IMR-90 (cell line): Measurements from ENCODE around the gene ORMDL3. TPM values are rescaled to one million over a fixed set of nuclear protein-coding genes. Genes with fewer than 3 reads are reported as not detected.

ENCODE experiments used
- ATAC-seq: fragments of 200-7000 bp; cut with Tn5 transposase; 2 replicates; pipeline ENCODE4 v1.9.1; 2020; ENCODE audit warnings: low read depth, mild to moderate bottlenecking, moderate library complexity
- BruUV-seq: library from RNA; stranded (reverse); fragments of 400-500 nt; replicated peaks from 2 replicates; lab custom pipeline; 2021; lab: Mats Ljungman, UMichigan
- CTCF ChIA-PET: fragments of 300-600 bp; formaldehyde crosslinking; extraction: SDS; loops from one replicate; lab custom pipeline; 2021; ENCODE audit warnings: antibody characterized with exemption; lab: Yijun Ruan, JAX
- POLR2A ChIA-PET: fragments of 300-600 bp; sonication (Branson Sonifier 250); formaldehyde crosslinking; loops from one replicate; lab custom pipeline; 2022; ENCODE audit warnings: antibody characterized with exemption; ENCODE audit not compliant: unreplicated experiment; lab: Charles Lee
- DNase-seq: peaks from one replicate; pipeline ENCODE4 v3.0.0; 2013
- H2AFZ ChIP-seq: replicated peaks from 2 replicates; pipeline ENCODE3; 2013; ENCODE audit warnings: low read length, mild to moderate bottlenecking; ENCODE audit not compliant: poor library complexity
- H2AK5ac ChIP-seq: 2 replicates; pipeline ENCODE4 v1.6.1; 2013; ENCODE audit warnings: low read depth, low read length, inconsistent platforms
- H2AK9ac ChIP-seq: replicated peaks from 2 replicates; pipeline ENCODE3; 2013; ENCODE audit warnings: mild to moderate bottlenecking, low read depth, low read length, moderate library complexity; ENCODE audit not compliant: poor library complexity
- H2BK120ac ChIP-seq: 2 replicates; pipeline ENCODE4 v1.6.1; 2013; ENCODE audit warnings: low read depth, low read length, inconsistent platforms
- H2BK15ac ChIP-seq: 3 replicates; pipeline ENCODE4 v1.6.1; 2013; ENCODE audit warnings: low read depth, low read length, inconsistent platforms
- H2BK20ac ChIP-seq: 2 replicates; pipeline ENCODE4 v1.6.1; 2013; ENCODE audit warnings: low read depth, mild to moderate bottlenecking, inconsistent platforms, low read length, moderate library complexity
- H2BK5ac ChIP-seq: 2 replicates; pipeline ENCODE4 v1.6.1; 2013; ENCODE audit warnings: mild to moderate bottlenecking, low read depth, low read length, inconsistent platforms; ENCODE audit not compliant: poor library complexity, severe bottlenecking
- H3K14ac ChIP-seq: replicated peaks from 2 replicates; pipeline ENCODE4 v1.6.1; 2013; ENCODE audit warnings: low read depth, low read length, inconsistent platforms
- H3K18ac ChIP-seq: 2 replicates; pipeline ENCODE4 v1.6.1; 2013; ENCODE audit warnings: low read depth, low read length, control low read depth
- H3K23ac ChIP-seq: 2 replicates; pipeline ENCODE4 v1.6.1; 2013; ENCODE audit warnings: low read depth, low read length, inconsistent platforms
- H3K27ac ChIP-seq: 2 replicates; pipeline ENCODE4 v1.5.1; 2013; ENCODE audit warnings: mild to moderate bottlenecking, control low read depth, low read length; ENCODE audit not compliant: insufficient read depth
- H3K27me3 ChIP-seq: 2 replicates; pipeline ENCODE4 v1.6.1; 2013; ENCODE audit warnings: low read length; ENCODE audit not compliant: control insufficient read depth, insufficient read depth
- H3K36me3 ChIP-seq: 2 replicates; pipeline ENCODE4 v1.6.1; 2013; ENCODE audit warnings: low read length, mixed read lengths; ENCODE audit not compliant: control insufficient read depth, insufficient read depth
- H3K4ac ChIP-seq: 2 replicates; pipeline ENCODE4 v1.6.1; 2013; ENCODE audit warnings: low read depth, low read length, inconsistent platforms
- H3K4me1 ChIP-seq: 2 replicates; pipeline ENCODE4 v1.6.1; 2013; ENCODE audit warnings: low read length, mixed read lengths; ENCODE audit not compliant: control insufficient read depth, insufficient read depth
- H3K4me2 ChIP-seq: 2 replicates; pipeline ENCODE4 v1.6.1; 2013; ENCODE audit warnings: low read depth, mild to moderate bottlenecking, control low read depth, low read length, moderate library complexity
- H3K4me3 ChIP-seq: 2 replicates; pipeline ENCODE4 v1.5.1; 2013; ENCODE audit warnings: low read depth, mild to moderate bottlenecking, control low read depth, low read length, moderate library complexity; ENCODE audit not compliant: insufficient read depth
- H3K56ac ChIP-seq: 2 replicates; pipeline ENCODE4 v1.6.1; 2013; ENCODE audit warnings: low read length, inconsistent platforms; ENCODE audit not compliant: insufficient read depth; ENCODE audit errors: extremely low read depth
- H3K79me1 ChIP-seq, 2 experiments: 2 replicates each; pipeline ENCODE4 v1.6.1; 2013; ENCODE audit warnings: low read length in 2 of 2, inconsistent platforms in 1 of 2, low read depth in 1 of 2
- H3K9ac ChIP-seq: 2 replicates; pipeline ENCODE4 v1.6.1; 2013; ENCODE audit warnings: low read depth, low read length, control low read depth
- H3K9me1 ChIP-seq: 2 replicates; pipeline ENCODE4 v1.6.1; 2013; ENCODE audit warnings: low read length, inconsistent platforms; ENCODE audit not compliant: insufficient read depth
- H3K9me3 ChIP-seq: 2 replicates; pipeline ENCODE4 v1.6.1; 2013; ENCODE audit warnings: low read length; ENCODE audit not compliant: control insufficient read depth, insufficient read depth
- H4K20me1 ChIP-seq: 2 replicates; pipeline ENCODE4 v1.6.1; 2013; ENCODE audit warnings: low read length, inconsistent platforms; ENCODE audit not compliant: insufficient read depth
- H4K5ac ChIP-seq: 2 replicates; pipeline ENCODE4 v1.6.1; 2013; ENCODE audit warnings: mild to moderate bottlenecking, low read depth, low read length, control low read depth
- H4K8ac ChIP-seq, 2 experiments: 2 replicates each; pipeline ENCODE4 v1.6.1; 2013; ENCODE audit warnings: low read depth in 2 of 2, low read length in 2 of 2, control low read depth in 1 of 2, inconsistent platforms in 1 of 2
- H4K91ac ChIP-seq: 2 replicates; pipeline ENCODE4 v1.6.1; 2013; ENCODE audit warnings: low read depth, low read length, inconsistent platforms; ENCODE audit not compliant: insufficient read depth
- BHLHE40 ChIP-seq: fragments of 150-350 bp; IDR thresholded peaks from 2 replicates; pipeline ENCODE4 v1.6.1; 2016; ENCODE audit warnings: mild to moderate bottlenecking, low read depth, low read length
- CEBPB ChIP-seq: IDR thresholded peaks from 2 replicates; pipeline ENCODE4 v1.6.1; 2012; ENCODE audit warnings: low read depth, low read length, improper control_type of control experiment
- CHD1 ChIP-seq: IDR thresholded peaks from 2 replicates; pipeline ENCODE4 v1.6.1; 2012; ENCODE audit warnings: low read depth, low read length, improper control_type of control experiment
- FOS ChIP-seq: fragments of 150-350 bp; IDR thresholded peaks from 2 replicates; pipeline ENCODE4 v1.6.1; 2016; ENCODE audit warnings: low read depth, low read length
- MXI1 ChIP-seq: IDR thresholded peaks from 2 replicates; pipeline ENCODE4 v1.6.1; 2012; ENCODE audit warnings: low read depth, mild to moderate bottlenecking, low read length, moderate library complexity, borderline replicate concordance
- POLR2A ChIP-seq: IDR thresholded peaks from 2 replicates; pipeline ENCODE4 v1.6.1; 2012; ENCODE audit warnings: mild to moderate bottlenecking, low read depth, low read length
- RFX5 ChIP-seq: IDR thresholded peaks from 2 replicates; pipeline ENCODE4 v1.8.0; 2012; ENCODE audit warnings: low read depth, mild to moderate bottlenecking, low read length, moderate library complexity
- WGBS, 2 experiments: methylation state at CpG; one replicate each; pipeline versions ENCODE4 v1.1.5 to v1.1.7; 2013; ENCODE audit warnings: missing lambda C conversion rate in 2 of 2; ENCODE audit not compliant: insufficient read length in 1 of 2; ENCODE audit errors: extremely low coverage in 2 of 2; 5-methylcytosine and 5-hydroxymethylcytosine counted together
- dilution Hi-C: fragments of 300-500 bp; cut with HindIII; formaldehyde crosslinking; loops from one replicate; pipeline ENCODE4 v1.14.3; 2018; ENCODE audit warnings: low sequenced_read_pairs; ENCODE audit not compliant: unreplicated experiment
- in situ Hi-C: fragments of 300-500 bp; cut with MboI; formaldehyde crosslinking; loops from 3 replicates; pipeline ENCODE4 v1.14.3; 2019; ENCODE audit warnings: low sequenced_read_pairs, inconsistent platforms, mixed read lengths
- intact Hi-C: fragments of 100-400 bp; cut with micrococcal nuclease; formaldehyde crosslinking; loops from 2 replicates; pipeline ENCODE4 v1.10.0; 2022
- polyA plus RNA-seq, 3 experiments: library from polyadenylated mRNA; depleted of rRNA; stranded (reverse); fragments of >200 nt; gene quantifications; 2 replicates each; pipeline ENCODE4 v1.2.3, GENCODE V29; 2012; ENCODE audit warnings: low replicate concordance in 1 of 3
- total RNA-seq: library from RNA; depleted of rRNA; stranded (reverse); fragments of >200 nt; gene quantifications from 2 replicates; pipeline ENCODE4 v1.2.3, GENCODE V29; 2012
- TF ChIP-seq, protein P1 (sequence below): fragments of 150-350 bp; IDR thresholded peaks from 2 replicates; pipeline ENCODE4 v1.6.1; 2016; ENCODE audit warnings: low read depth, mild to moderate bottlenecking, low read length, moderate library complexity, borderline replicate concordance
- TF ChIP-seq, protein P2 (sequence below): fragments of 150-350 bp; IDR thresholded peaks from 2 replicates; pipeline ENCODE4 v1.6.1; 2017; ENCODE audit warnings: mild to moderate bottlenecking, antibody characterized with exemption, low read length, low read depth

The ORMDL3 gene
- total and polyA plus RNA-seq, 2 of the 4 experiments (the other 2 are of a cell fraction): 45.7 to 78.6 TPM

DNA sequence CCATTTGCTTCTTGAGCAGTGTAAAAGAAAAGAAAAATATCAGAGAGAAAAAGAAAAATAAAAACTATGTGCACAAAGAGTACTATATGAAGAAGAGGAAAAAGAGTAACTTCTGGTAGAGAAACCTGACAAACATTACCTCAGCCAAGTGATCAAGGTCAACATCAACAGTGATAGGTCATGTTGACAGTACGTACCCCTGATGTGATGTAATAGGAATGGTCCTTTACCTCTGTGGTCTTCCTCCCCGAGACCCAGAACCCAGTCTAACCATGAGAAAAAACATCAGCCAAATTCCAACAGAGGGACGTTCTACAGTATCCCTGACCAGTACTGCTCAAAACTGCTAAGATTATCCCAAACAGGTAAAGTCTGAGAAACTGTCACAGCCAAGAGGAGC lies 13.4 kb downstream of the ORMDL3 start:
- no peak overlapping the region for H4K5ac ChIP-seq
- WGBS, 2 experiments: no CpG with 5 or more reads among the region's 3 CpGs
- no peak overlapping the region for H4K8ac ChIP-seq
- intact Hi-C loops (no loop called here), in situ Hi-C loops (no loop called here), dilution Hi-C loops (no loop called here)
- H2AFZ ChIP-seq: no peak overlapping the region
- TF ChIP-seq POLR2A (no peak), CEBPB (no peak), RFX5 (no peak), CHD1 (no peak), BHLHE40 (no peak), MXI1 (no peak), FOS (no peak)
- TF ChIP-seq, protein P1, sequence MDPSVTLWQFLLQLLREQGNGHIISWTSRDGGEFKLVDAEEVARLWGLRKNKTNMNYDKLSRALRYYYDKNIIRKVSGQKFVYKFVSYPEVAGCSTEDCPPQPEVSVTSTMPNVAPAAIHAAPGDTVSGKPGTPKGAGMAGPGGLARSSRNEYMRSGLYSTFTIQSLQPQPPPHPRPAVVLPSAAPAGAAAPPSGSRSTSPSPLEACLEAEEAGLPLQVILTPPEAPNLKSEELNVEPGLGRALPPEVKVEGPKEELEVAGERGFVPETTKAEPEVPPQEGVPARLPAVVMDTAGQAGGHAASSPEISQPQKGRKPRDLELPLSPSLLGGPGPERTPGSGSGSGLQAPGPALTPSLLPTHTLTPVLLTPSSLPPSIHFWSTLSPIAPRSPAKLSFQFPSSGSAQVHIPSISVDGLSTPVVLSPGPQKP: no peak
- TF ChIP-seq, protein P2, sequence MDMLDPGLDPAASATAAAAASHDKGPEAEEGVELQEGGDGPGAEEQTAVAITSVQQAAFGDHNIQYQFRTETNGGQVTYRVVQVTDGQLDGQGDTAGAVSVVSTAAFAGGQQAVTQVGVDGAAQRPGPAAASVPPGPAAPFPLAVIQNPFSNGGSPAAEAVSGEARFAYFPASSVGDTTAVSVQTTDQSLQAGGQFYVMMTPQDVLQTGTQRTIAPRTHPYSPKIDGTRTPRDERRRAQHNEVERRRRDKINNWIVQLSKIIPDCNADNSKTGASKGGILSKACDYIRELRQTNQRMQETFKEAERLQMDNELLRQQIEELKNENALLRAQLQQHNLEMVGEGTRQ: no peak
- ChIA-PET POLR2A (no interaction called here), CTCF (no interaction called here)
- H3K14ac ChIP-seq: no peak overlapping the region
- H3K4me3 ChIP-seq: no peak overlapping the region
- no TSS peak for BruUV-seq
- DNase-seq (no peak), ATAC-seq (no peak)
- no peak overlapping the region for H3K27ac ChIP-seq
- H3K18ac ChIP-seq: no peak overlapping the region
- peaks cover 16% of the 10 kb centered on the region for H3K36me3 ChIP-seq
- H2BK5ac ChIP-seq: no peak overlapping the region
- H3K9me1 ChIP-seq: peaks cover 10% of the 10 kb centered on the region
- no peak overlapping the region for H3K4me2 ChIP-seq
- no peak overlapping the region for H3K23ac ChIP-seq
- H3K27me3 ChIP-seq: no peaks in the 10 kb centered on the region
- no peak overlapping the region for H3K9ac ChIP-seq
- H3K56ac ChIP-seq: no peak overlapping the region
- no peaks in the 10 kb centered on the region for H3K79me1 ChIP-seq
- H2AK5ac ChIP-seq: no peak overlapping the region
- H4K91ac ChIP-seq: no peak overlapping the region
- H4K20me1 ChIP-seq: no peaks in the 10 kb centered on the region
- no peak overlapping the region for H2BK20ac ChIP-seq
- H2AK9ac ChIP-seq: no peak overlapping the region
- H3K9me3 ChIP-seq: no peaks in the 10 kb centered on the region
- H2BK120ac ChIP-seq: no peak overlapping the region
- H3K4me1 ChIP-seq: no peaks in the 10 kb centered on the region
- H3K4ac ChIP-seq: no peak overlapping the region
- H2BK15ac ChIP-seq: no peak overlapping the region
